AG20443 (cell line): ENCODE measurements around the gene COL19A1.
"Not testable (repeated sequence)": the region's sequence is repeated elsewhere in the genome, so short reads cannot be mapped to it uniquely, and the experiment has no call there.

Source experiments
- DNase-seq: peaks from one replicate; pipeline ENCODE4 v3.0.0; 2012; ENCODE audit warnings: low spot score, mixed read lengths

The COL19A1 gene

GRCh38 chr6:69866770-69867638, 648 bp downstream of the COL19A1 start:
- DNase-seq, result peak; percentile 65

GRCh38 chr6:69867639-69867976, 1.3 kb downstream of the COL19A1 start:
- DNase-seq, result no peak

GRCh38 chr6:69868252-69868804, 2.0 kb downstream of the COL19A1 start:
- no peak for DNase-seq

GRCh38 chr6:69868961-69869360, 2.6 kb downstream of the COL19A1 start:
- no peak for DNase-seq

- DNase-seq, result no peak
Observed at GRCh38 chr6:69871107-69871506, 4.8 kb downstream of the COL19A1 start.

- no peak for DNase-seq
Observed at GRCh38 chr6:69873291-69873690, 6.9 kb downstream of the COL19A1 start.

GRCh38 chr6:69875715-69876114, 9.4 kb downstream of the COL19A1 start:
- no peak for DNase-seq

GRCh38 chr6:69878795-69879194, 12.4 kb downstream of the COL19A1 start:
- no peak for DNase-seq

GRCh38 chr6:69880601-69881000, 14.2 kb downstream of the COL19A1 start:
- no peak for DNase-seq

- DNase-seq, result no peak
Observed at GRCh38 chr6:69881322-69882151, 15.2 kb downstream of the COL19A1 start.

- DNase-seq, result no peak
Observed at GRCh38 chr6:69883551-69883950, 17.2 kb downstream of the COL19A1 start.

- no peak for DNase-seq
Observed at GRCh38 chr6:69884231-69884630, 17.9 kb downstream of the COL19A1 start.

GRCh38 chr6:69887026-69887425, 20.7 kb downstream of the COL19A1 start:
- DNase-seq, result no peak

- no peak for DNase-seq
Observed at GRCh38 chr6:69887714-69888345, 21.5 kb downstream of the COL19A1 start.

- no peak for DNase-seq
Observed at GRCh38 chr6:69888482-69889233, 22.3 kb downstream of the COL19A1 start.

- not testable (repeated sequence) for DNase-seq
Observed at GRCh38 chr6:69889234-69889974, 23.0 kb downstream of the COL19A1 start.

- not testable (repeated sequence) for DNase-seq
Observed at GRCh38 chr6:69892561-69892960, 26.2 kb downstream of the COL19A1 start.

- DNase-seq, result not testable (repeated sequence)
Observed at GRCh38 chr6:69893266-69893665, 26.9 kb downstream of the COL19A1 start.

GRCh38 chr6:69894578-69895347, 28.4 kb downstream of the COL19A1 start:
- no peak for DNase-seq

GRCh38 chr6:69895396-69895795, 29.0 kb downstream of the COL19A1 start:
- DNase-seq, result no peak
